Fibroblast of skin of right biceps (primary cell): ENCODE results near the gene MOV10L1.
"Not testable (repeated sequence)": the region's sequence is repeated elsewhere in the genome, so short reads cannot be mapped to it uniquely, and the experiment has no call there.

Experiments
- DNase-seq: peaks from one replicate; pipeline ENCODE4 v3.0.0-alpha.2; 2013

Gene MOV10L1

DNA sequence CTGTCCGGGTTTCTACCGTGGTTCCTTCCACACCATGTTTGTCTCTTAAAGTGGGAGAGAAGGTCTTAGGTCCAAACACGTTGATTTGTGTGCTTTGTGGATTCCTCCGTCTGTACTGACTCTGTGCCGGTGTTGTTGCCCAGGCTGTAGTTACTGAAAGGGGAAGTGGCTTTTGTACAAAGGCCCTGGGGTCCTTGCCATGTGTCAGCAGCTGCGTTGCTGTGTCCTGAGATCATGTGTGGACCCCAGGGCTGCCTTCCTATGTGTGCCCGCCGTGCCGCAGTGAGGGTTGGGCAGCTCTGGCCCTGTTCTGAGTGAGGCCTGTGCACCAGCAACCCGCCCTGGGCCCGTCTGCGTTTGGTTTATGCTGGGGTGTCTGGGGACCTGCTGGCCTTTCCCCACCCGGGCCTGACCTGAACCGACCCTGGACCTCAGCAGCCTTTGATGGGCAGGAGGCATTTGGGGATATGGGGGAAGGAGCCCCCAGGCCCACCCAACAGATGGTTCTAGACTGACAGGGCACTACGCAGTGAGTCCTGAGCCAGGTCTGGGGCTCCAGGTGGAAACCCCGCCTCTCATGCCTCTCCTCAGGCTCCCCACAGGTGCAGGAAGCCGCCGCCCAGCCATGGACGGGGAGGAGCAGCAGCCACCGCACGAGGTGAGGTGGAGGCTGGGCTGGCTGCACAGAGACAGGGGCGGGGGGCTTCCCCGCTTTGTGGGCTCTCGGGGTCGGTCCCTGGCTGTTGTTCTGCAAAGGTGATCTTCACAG is 102.8 kb downstream of the MOV10L1 start:
- no peak for DNase-seq

DNA sequence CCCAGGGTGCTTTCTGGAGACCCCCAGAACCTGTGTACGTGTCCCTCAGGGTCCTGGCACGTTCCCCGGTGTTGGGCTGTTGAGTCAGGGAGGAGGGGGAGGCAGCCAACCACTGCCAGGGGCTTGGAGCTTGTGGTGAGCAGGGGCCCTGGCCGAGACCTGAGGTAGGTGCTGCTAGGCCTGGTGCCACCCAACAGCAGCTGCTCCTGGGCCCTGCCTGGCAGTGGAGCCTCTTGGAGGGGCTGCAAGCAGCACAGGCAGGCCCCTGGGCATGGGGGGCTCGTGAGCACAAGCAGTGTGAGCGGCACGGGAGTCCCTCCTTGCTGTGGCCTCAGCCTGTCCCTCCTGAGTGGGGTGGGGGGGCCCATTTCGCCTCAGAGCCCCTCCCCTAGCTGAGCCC is 103.8 kb downstream of the MOV10L1 start:
- no peak for DNase-seq

DNA sequence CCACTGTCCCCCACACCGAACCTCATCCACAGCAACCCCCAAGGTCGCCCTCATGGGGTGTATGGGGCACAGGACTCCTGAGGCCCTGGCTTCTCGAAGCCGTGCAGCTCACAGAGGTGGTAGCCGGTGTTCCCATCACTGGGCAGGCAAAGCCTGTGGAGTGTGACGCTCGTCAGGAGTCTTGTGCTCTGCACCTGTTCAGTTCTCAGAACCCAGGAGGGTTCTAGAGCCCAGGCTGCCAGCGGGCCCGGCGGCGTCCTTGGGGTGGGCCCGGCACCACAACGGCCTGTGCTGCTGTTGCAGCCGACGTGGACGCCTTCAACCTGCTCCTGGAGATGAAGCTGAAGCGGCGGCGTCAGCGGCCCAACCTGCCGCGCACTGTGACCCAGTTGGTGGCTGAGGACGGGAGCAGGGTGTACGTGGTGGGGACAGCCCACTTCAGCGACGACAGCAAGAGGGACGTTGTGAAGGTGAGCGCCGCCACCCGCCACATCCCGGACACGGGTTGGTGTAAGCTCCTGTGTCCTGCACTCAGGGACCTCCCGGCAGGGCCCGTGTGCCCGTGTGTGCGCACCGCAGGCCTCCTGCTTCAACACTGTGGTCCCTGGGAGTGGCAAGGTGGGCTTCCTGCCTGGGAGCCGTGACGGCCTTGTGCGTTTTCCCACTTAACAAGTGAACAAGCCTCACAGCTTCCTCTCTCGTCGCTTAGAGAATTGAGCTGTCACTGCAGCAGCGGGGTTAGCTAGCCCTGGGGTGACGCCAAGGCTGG is 104.4 kb downstream of the MOV10L1 start:
- DNase-seq = no peak

DNA sequence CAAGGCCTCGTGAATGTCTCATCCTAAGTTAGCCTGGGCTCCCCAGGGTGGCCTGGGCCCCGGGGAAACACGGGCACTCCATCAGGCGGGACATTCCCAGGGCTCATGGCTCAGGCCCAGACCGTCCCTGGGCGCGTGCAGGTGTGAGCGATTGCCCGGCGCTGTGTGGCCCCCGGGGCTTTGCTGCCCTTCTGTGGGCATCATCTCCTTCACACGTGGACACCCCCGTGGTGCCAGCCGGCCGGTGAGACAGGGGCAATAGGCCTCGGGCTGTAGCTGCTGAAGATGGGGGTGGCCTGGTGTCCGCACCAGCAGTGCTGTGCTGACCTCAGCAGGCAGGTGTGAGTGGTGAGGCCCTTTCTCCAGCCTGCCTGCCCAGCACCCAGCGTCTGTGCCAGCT is 106.5 kb downstream of the MOV10L1 start:
- DNase-seq = no peak

DNA sequence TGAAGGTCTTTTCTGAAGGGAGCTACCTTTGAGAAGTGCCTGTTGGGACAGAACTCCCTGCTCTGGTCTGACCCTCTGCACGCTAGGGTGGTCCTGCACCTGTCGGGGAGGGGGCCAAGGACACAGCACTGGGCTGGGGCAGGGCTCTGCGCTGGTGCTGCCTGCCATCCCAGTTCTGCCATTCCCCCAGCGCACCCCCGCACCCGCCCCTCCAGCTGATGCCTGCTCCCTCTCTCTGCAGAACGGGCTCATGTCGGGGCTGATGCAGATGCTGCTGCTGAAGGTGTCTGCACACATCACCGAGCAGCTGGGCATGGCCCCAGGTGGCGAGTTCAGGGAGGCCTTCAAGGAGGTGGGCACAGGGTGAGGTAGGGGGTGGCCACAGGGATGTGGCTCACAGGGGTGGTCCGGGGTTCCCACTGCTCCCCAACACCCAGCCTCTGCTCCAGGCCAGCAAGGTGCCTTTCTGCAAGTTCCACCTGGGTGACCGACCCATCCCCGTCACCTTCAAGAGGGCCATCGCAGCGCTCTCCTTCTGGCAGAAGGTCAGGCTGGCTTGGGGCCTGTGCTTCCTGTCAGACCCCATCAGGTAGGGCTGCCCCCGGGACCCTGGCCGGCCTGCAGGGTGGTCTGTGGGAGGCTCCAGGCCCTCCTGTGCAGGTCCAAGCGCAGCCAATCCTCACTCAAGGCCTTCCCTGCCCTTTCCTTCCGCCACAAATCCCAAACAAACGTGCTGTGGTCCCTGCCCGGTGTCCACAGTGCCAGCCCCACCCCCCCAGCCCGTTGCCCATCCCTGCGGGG is 107.4 kb downstream of the MOV10L1 start:
- no peak for DNase-seq

DNA sequence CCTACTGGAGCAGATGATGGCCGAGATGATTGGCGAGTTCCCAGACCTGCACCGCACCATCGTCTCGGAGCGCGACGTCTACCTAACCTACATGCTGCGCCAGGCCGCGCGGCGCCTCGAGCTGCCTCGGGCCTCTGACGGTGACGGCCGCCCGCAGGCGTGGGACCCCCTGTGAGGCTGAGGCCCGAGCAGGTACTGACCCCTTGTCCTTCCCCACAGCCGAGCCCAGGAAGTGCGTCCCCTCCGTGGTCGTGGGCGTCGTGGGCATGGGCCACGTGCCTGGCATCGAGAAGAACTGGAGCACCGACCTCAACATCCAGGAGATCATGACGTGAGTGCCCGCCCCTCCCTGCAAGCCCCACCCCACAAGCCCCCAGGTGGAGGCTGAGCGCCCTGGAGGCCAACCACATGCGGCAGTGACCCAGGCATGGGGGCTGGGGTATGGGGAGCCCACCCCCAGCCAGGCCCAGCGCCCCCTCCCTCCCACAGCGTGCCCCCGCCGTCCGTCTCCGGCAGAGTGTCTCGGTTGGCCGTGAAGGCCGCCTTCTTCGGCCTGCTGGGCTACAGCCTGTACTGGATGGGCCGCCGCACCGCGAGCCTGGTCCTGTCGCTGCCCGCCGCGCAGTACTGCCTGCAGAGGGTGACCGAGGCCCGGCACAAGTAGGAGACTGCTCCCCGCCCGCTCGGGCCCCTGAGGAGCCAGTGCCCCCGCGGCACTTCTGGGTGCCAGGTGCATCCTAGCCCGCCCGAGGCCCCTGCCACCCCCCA is 108.2 kb downstream of the MOV10L1 start:
- no peak for DNase-seq

DNA sequence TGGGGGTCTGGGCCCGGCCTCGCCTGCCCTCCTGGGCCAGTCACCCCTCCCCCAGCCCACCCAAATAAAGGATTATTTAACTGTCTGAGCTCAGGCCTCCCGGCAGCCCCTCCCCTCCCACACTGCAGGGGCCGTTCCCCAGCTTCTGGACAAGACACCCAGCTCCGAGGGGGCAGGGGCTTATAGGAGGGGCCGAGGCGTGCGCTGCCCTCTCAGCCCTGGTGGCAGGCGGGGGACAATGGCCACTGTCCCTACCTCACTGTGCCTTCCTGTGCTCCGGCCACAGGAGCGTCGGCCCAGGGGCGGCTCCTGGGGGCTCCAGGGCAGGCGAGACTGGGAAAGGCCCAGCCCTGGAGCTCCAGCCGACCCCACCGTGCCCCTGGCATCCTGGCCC is 108.8 kb downstream of the MOV10L1 start:
- DNase-seq = no peak

DNA sequence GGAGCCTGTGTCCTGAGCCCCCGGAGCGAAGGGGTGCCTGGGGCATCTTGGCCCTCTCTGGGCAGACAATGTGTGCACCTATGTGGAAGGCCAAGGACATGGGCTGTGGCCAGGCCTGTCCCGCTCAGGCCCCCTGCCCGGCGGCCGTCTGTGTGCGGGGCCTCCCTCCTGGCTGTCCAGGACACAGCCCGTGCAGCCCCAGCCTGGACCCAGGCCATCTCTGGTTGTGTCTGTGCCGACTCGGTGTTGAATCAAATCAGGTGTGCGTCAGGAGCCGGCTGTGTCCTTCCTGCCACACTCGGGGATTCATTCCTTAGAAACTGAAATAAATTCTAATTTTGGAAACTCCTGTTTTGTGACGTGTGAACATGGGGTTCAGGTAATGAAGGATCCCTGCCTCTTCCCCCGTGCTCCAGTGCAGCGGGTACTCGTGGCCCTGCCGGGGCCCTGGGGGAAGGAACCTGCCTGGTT is 109.5 kb downstream of the MOV10L1 start:
- DNase-seq = no peak

DNA sequence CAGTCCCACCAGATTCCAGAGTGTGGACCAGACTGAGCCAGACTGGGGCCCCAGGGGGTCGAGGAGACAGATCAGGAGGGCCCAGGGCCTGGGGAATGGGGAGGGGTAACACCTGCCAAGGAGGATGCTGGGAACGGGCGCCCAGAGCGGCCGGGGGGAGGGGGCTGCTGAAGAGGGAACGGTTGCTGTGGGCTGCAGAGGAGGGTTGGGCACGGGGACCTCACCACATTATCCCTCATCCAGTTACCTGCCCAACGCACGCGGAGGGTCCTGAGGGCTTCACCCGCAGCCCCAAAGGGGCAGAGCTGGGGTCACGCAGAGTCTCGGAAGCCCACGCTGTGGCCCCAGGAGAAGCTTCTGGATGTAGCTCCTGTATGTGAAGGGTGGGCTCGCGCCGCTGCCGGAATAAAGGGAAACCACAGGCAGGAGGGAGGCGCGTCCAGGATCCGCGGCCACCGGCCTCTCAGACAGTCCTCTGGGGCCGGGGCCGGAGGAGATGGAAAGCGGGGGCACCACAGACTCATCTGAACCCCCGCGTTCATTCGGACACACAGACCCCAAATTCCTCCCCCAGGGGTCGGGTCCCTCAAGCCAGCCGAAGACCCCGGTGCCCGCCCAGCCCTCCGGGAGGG is 110.1 kb downstream of the MOV10L1 start:
- DNase-seq = no peak

DNA sequence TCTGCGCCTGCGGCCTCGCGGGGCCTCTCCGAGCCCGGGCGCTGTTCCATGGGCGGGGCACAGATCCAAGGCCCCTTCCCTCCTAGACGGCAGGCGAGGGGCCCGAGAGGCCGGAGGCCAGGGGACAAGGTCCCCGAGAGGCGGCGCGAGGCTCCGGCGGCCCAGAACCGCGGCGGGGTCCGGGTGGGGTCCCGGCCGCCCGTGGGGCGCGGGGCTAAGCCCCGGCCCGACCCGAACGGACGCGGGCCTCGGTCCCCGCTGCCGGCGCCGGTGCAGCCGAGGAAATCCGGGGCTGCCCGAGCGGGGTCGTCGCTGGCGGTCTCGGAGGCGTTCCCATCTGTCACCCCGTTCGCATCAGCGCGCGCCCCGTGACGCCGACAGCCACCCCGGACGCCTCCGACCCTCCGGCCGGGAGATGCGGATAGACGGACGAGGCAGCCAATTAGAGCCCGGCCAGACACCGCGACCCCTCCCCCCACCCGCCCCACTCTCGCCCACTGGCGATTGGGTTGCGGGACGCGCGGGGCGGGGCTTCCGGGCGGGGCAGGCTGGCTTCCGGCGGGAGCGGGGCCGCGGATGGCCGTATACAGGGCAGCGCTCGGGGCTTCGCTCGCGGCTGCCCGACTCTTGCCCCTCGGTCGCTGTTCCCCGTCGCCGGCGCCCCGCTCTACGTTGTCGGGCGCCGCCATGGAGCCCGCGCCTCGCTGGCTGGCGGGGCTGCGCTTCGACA is 110.8 kb downstream of the MOV10L1 start, which contains the start of gene SELENOO:
TSS of gene SELENOO (plus strand) at position 551 of the 730 bp plus-strand sequence. CDS start at position 577, 26 bp downstream.
- peak; percentile 88 for DNase-seq

DNA sequence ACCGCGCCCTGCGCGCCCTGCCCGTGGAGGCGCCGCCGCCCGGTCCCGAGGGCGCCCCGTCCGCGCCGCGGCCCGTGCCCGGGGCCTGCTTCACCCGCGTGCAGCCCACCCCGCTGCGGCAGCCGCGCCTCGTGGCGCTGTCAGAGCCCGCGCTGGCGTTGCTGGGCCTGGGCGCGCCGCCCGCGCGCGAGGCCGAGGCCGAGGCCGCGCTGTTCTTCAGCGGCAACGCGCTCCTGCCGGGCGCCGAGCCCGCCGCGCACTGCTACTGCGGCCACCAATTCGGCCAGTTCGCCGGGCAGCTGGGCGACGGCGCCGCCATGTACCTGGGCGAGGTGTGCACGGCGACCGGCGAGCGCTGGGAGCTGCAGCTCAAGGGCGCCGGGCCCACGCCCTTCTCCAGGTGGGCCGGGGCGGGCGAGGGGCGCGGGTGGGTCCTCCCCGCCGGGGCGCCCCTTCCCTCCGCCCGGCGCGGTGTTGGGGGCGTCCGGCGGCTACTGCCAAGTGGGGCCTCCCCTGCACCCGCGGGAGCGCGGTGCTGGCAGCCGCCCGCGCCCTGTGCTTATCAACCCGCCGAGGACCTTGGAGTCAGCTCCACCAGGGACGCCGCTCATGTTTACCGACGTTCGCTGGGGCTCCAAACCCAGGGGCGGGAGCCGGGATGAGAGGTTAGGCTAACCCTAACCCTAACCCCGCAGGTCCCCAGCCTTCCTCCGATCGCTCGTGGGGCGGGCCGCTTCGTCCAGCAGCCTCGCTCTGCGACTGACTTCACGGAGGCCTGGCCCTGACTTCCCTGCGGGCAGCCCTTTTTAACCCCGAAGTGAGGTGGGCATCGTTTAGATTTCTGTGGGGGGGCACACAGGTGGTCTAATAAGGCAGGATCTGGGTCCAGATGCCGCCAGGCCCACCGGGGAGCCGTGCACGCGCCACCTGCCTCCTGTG is 111.7 kb downstream of the MOV10L1 start:
- DNase-seq = no peak

DNA sequence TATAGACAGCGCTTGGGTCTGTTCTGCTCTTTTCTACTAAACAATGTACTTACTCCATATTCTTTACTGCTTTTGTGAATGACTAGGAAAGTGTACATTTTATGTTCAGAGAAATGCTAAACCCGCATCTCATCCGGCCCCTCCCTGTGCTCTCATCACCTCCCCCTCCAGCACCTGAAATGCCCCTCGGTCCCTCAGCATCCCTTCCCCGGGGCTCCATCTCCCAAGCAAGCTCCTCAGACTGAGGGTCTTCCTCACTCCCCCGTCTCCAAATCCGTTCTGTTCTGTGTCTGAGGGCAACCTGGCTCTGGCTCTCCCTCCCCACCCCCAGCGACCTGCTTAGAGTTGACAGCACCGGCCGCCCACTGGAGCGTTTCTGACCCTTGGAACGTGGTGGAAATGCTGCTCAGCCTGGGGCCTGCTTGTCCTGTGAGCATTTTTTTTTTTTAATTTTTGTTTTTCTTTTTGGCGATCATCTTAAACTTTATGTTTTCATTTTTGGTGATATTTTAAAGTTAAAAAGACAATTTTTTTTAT is 112.4 kb downstream of the MOV10L1 start:
- DNase-seq = no peak

DNA sequence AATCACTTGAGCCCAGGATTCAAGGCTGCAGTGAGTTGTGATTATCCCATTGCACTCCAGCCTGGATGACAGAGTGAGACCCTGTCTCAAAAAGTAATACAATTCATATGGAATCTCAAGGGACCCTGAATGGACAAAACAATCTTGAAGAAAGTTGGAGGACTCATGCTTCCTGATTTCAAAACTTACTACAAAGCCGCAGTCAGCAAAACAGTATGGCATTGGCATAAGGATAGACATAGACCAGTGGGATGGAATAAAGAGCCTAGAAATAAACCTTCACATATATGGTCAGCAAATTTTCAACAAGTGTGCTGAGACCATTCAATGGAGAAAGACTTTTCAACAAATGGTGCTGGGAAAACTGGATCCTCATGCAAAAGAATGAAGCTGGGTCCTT is 113.5 kb downstream of the MOV10L1 start:
- DNase-seq = no peak

DNA sequence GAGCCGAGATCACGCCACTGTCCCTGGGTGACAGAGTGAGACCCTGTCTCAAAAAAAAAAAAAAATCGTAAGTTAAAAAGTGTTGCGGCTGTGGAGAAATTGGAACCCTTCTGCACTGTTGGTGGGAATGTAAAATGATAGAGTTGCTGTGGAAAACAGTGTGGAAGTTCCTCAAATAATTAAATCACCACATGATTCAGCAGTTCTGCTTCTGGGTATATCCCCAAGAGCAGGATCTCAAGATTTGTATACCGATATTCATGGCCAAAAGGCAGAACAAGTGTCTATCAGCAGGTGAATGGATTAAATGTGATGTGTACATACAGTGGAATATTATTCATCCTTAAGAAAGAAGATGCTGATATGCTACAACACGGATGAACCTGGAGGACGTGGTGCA is 114.8 kb downstream of the MOV10L1 start:
- no peak for DNase-seq

DNA sequence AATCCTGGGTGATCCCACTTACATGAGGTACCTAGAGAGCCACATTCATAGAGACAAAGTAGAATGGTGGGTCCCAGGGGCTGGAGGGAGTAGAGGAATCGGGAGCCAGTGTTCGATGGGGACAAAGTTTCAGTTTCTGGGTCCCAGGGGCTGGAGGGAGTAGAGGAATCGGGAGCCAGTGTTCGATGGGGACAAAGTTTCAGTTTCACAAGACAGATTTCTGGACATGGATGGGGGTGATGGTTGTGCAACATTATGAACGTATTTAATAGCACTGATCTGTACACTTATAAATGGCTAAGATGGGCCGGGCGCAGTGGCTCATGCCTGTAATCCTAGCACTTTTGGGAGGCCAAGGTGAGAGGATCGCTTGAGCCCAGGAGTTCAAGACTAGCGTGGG is 115.2 kb downstream of the MOV10L1 start:
- not testable (repeated sequence) for DNase-seq

DNA sequence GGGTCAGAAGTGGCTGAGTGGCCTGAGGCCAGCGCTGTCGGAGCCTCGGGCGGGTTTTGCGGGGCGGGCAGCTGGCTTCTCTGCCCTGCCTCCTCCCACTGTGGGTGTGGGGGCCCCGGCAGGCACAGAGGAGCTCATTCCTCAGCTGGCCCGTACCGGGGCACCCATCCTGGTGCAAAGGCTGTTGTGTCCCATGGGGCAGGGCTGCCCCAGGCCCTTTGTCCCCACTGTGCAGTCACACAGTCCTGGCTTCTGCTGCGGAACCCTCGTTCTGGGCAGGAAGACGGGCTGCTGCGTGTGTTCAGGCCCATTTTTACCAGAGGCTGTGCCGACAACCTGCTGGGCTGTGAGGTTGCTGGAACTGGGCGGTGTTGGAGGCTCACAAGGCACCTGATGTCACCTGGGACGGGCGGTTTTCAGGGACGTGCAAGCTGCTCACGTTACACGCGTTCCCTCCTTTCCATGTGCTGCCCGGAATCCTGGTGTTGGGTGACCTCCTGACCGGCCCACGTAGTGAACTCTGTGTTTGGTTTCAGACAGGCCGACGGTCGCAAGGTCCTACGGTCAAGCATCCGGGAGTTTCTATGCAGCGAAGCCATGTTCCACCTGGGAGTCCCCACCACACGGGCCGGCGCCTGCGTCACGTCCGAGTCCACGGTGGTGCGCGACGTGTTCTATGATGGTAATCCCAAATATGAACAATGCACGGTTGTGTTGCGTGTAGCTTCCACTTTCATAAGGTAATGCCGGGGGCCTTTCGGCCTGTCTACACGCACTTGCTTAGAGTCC is 116.2 kb downstream of the MOV10L1 start:
- no peak for DNase-seq

DNA sequence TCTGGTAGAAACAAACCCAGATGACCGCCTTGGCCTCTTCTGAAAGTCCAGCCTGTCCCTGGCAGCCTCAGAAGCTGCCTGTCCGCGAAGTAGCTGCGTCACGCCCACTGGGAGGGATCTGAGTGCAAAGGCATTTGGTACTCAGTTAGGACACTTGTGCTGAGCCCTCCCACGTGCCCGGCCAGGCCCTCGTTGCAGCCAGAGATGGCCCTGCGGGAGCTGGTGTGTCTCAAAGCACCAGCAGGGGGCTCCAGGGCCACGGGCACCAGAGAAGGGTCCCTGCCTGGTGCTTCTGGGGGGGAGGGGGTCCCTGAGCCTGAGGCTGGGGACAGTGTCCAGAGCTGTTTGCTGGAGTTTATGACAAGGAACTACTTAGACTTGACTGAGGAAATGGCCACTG is 116.8 kb downstream of the MOV10L1 start:
- DNase-seq = no peak

DNA sequence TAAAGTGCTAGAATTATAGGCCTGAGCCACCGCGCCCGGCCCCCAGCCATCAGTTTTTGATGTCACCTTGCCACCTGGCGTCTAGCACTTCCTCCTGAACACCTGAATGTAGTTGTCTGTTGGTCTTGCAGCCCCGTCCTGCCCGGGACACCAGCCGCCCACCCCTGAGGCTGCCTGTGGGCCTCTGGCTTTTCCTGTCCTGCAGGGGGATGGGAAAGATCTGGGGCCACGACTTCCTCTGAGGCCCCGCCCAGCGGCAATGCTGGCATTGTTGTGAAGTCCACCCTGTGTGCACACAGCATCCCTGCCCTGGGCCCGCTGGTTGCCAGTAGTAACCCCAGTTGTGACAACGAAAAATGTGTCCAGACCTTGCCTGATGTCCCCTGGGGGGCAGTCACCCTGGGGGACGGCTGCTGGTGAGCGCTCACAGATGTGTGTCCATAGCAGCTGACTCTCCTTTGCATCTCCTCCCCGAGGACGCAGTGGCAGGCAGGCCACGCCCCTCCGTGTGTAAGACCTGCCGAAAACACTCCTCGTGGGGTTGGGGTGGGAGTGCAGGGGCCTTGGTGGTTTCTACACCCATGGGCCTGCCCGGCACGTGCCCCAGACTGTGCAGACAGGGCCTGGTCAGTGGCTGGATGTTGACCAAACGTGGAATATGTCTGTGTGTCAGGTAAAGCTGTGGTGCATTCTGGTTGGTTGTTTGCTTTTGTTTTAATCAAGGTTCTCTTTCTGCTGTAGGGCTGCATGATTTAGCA is 117.8 kb downstream of the MOV10L1 start:
- DNase-seq = no peak
